Medulla oblongata (tissue), 1 donor: ENCODE measurements around the gene GNG12.

ENCODE experiments used
- DNase-seq: peaks from one replicate; pipeline ENCODE4 v3.0.0-alpha.2; 2015; ENCODE audit errors: extremely low spot score

Gene GNG12

GRCh38 chr1:67832737-67833601 is at the start of gene GNG12:
Gene GNG12, minus strand, starts transcription at chr1:67833467. Its CDS starts 125,781 bp downstream, at chr1:67707686.
- DNase-seq, result peak; percentile 50

- no peak for DNase-seq
These were observed 49.1 kb upstream of the GNG12 start for GRCh38 chr1:67882196-67882958.

- DNase-seq, result no peak
These were observed 46.9 kb upstream of the GNG12 start for GRCh38 chr1:67880056-67880601.

GRCh38 chr1:67879485-67879884 is 46.2 kb upstream of the GNG12 start:
- DNase-seq, result no peak

GRCh38 chr1:67874501-67875111 is 41.3 kb upstream of the GNG12 start:
- DNase-seq, result no peak

GRCh38 chr1:67869233-67869632 is 36.0 kb upstream of the GNG12 start:
- DNase-seq, result no peak

- no peak for DNase-seq
These were observed 30.4 kb upstream of the GNG12 start for GRCh38 chr1:67863637-67864036.

- no peak for DNase-seq
These were observed 29.4 kb upstream of the GNG12 start for GRCh38 chr1:67862685-67863084.

- DNase-seq, result no peak
These were observed 28.7 kb upstream of the GNG12 start for GRCh38 chr1:67861856-67862516.

- no peak for DNase-seq
These were observed 27.5 kb upstream of the GNG12 start for GRCh38 chr1:67860776-67861175.

- no peak for DNase-seq
These were observed 23.7 kb upstream of the GNG12 start for GRCh38 chr1:67856921-67857320.

GRCh38 chr1:67855961-67856360 is 22.7 kb upstream of the GNG12 start:
- DNase-seq, result no peak

- DNase-seq, result no peak
These were observed 22.2 kb upstream of the GNG12 start for GRCh38 chr1:67855444-67855843.

- peak; percentile 67 for DNase-seq
These were observed 20.4 kb upstream of the GNG12 start for GRCh38 chr1:67853704-67854103.

- no peak for DNase-seq
These were observed 18.5 kb upstream of the GNG12 start for GRCh38 chr1:67851800-67852199.

- no peak for DNase-seq
These were observed 17.4 kb upstream of the GNG12 start for GRCh38 chr1:67850611-67851075.

- DNase-seq, result peak; percentile 35
These were observed 16.9 kb upstream of the GNG12 start for GRCh38 chr1:67850151-67850551.

- DNase-seq, result no peak
These were observed 14.2 kb upstream of the GNG12 start for GRCh38 chr1:67847466-67847865.

- DNase-seq, result no peak
These were observed 13.3 kb upstream of the GNG12 start for GRCh38 chr1:67846538-67846937.

- no peak for DNase-seq
These were observed 11.7 kb upstream of the GNG12 start for GRCh38 chr1:67844988-67845387.

GRCh38 chr1:67843746-67844145 is 10.5 kb upstream of the GNG12 start:
- no peak for DNase-seq

- no peak for DNase-seq
These were observed 10.1 kb upstream of the GNG12 start for GRCh38 chr1:67843331-67843730.
